Natural killer cell treated with Interleukin-12 subunit alpha and Interleukin-12 subunit beta and Interleukin-15 and Interleukin-18, amount 100 ng/mL, for 72 hours (primary cell): Measurements from ENCODE around the gene COIL. TPM values are rescaled to one million over a fixed set of nuclear protein-coding genes. Genes with fewer than 3 reads are reported as not detected.
A peak's percentile ranks its signal among the peaks of the same experiment; 100 is the strongest.

Experiments used
- ATAC-seq, 2 donors: fragments of 150-1000 bp; cut with Tn5 transposase in 1 of 2; sonication (Bioruptor Pico), chemical (Tn5 transposase) in 1 of 2; 2 replicates each; pipeline ENCODE4 v1.10.0; 2021
- DNase-seq: peaks from one replicate; pipeline ENCODE4 v3.0.0; 2022; ENCODE audit warnings: low spot score
- H3K27ac Mint-ChIP-seq, 2 donors: 1 replicate in 1 of 2; 2 replicates in 1 of 2; pipeline ENCODE4 v1.8.0; 2022; ENCODE audit warnings: mixed read lengths in 2 of 2, mild to moderate bottlenecking in 1 of 2, moderate library complexity in 1 of 2
- H3K27me3 Mint-ChIP-seq, 2 donors: 1 replicate in 1 of 2; 2 replicates in 1 of 2; pipeline ENCODE4 v1.8.0; 2022; ENCODE audit warnings: mixed read lengths in 2 of 2
- H3K36me3 Mint-ChIP-seq: one replicate; pipeline ENCODE4 v1.8.0; 2022; ENCODE audit warnings: mixed read lengths
- H3K4me1 Mint-ChIP-seq, 2 donors: 1 replicate in 1 of 2; 2 replicates in 1 of 2; pipeline ENCODE4 v1.8.0; 2022; ENCODE audit warnings: low read depth in 2 of 2, mixed read lengths in 2 of 2, mild to moderate bottlenecking in 1 of 2
- H3K4me3 Mint-ChIP-seq: one replicate; pipeline ENCODE4 v1.8.0; 2022; ENCODE audit warnings: mixed read lengths
- H3K9me3 Mint-ChIP-seq: 2 replicates; pipeline ENCODE4 v1.8.0; 2022; ENCODE audit warnings: mixed read lengths
- total RNA-seq, 2 donors: library from RNA; stranded (reverse); gene quantifications; one replicate each; pipeline ENCODE4 v1.2.3, GENCODE V29; 2022

COIL gene
- total RNA-seq, 2 donors from 2014 or later, result 18.5 to 18.9 TPM

DNA sequence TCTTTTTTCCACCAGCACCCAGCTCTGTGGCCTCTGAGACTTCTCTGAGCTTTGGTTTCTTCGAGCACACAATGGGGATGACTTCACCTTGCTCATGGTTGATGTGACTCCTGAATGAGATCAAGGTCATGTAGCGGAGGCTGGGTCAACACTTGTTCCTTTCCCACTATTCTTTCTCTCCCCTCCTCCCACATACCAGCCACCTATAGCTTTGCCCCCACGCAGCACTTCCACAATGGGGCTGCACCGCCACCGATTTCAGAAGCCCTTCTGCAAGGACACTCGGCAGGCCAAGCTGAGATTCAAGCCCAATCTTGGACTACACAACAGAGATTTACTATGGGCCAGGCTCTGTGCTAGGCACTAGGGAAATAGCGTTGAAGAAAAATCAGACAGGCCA is 61.4 kb downstream of the COIL start:
- no peak for DNase-seq
- Mint-ChIP-seq H3K27ac (no peak overlapping the region), H3K4me3 (no peak overlapping the region), H3K9me3 (no peaks in the 10 kb centered on the region), H3K36me3 (peaks cover 24% of the 10 kb centered on the region), H3K27me3 (no peaks in the 10 kb centered on the region), H3K4me1 (peaks cover 12 to 18% of the 10 kb centered on the region in 2 donors)
- ATAC-seq, result no peak

DNA sequence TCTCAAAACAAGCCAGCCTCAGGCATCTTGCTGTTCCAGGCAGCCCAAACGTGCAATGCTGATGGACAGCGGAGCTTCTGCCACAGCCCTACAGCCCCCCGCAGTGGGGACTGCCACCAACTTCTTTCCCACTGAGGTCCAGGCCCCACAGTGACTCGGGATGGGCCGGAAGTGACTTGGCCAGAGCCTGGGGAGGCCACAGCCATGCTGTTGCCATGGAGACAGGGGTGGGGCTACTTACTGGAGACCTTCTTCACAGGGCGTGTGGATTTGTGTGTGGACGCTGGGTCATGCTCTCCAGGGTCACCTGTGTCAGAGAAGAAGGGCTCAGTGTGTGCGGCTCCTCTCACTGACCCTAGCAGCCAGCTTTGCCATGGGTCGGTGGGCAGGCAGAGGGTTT is 62.0 kb downstream of the COIL start:
- ATAC-seq (no peak), DNase-seq (no peak)
- H3K36me3 Mint-ChIP-seq, result peaks cover 22% of the 10 kb centered on the region
- H3K9me3 Mint-ChIP-seq, result no peaks in the 10 kb centered on the region
- no peaks in the 10 kb centered on the region for H3K27me3 Mint-ChIP-seq
- no peak overlapping the region for H3K4me3 Mint-ChIP-seq
- H3K4me1 Mint-ChIP-seq, result peaks cover 7 to 14% of the 10 kb centered on the region in 2 donors
- H3K27ac Mint-ChIP-seq, result peak overlapping the region in 1 of 2 donors; percentile 49

GRCh38 chr17:56897646-56898424 is 63.0 kb downstream of the COIL start:
- H3K27ac Mint-ChIP-seq, result peak overlapping the region; percentile 24 to 49
- peaks cover 21% of the 10 kb centered on the region for H3K36me3 Mint-ChIP-seq

DNA sequence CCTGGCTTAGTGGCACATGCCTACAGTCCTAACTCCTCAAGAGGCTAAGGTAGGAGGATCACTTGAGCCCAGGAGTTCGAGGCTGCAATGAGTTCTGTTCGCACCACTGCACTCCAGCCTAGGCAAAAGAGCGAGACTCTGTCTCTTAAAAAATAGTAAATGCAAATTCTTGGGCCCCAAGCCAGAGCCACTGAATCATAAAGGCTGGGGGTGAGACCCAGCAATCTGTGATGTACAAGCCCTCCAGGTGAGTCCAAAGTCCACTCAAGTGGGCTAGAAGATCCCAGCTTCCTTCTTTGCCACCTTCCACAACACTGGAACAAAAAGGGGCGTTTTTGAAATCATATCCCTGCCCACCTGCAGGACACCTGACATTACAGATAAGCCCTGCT is 63.9 kb downstream of the COIL start:
- no peaks in the 10 kb centered on the region for H3K9me3 Mint-ChIP-seq
- no peak for DNase-seq
- ATAC-seq, result no peak
- no peak overlapping the region for H3K27ac Mint-ChIP-seq
- no peak overlapping the region for H3K4me3 Mint-ChIP-seq
- peaks cover 30% of the 10 kb centered on the region for H3K36me3 Mint-ChIP-seq
- no peaks in the 10 kb centered on the region for H3K27me3 Mint-ChIP-seq
- H3K4me1 Mint-ChIP-seq, result peaks cover 15 to 22% of the 10 kb centered on the region in 2 donors

More at GRCh38 chr17:56897646-56898424, 63.0 kb downstream of the COIL start:
- H3K27me3 Mint-ChIP-seq, result no peaks in the 10 kb centered on the region
- ATAC-seq, result no peak
- DNase-seq, result no peak
- peaks cover 7 to 15% of the 10 kb centered on the region in 2 donors for H3K4me1 Mint-ChIP-seq
- no peak overlapping the region for H3K4me3 Mint-ChIP-seq
- no peaks in the 10 kb centered on the region for H3K9me3 Mint-ChIP-seq

DNA sequence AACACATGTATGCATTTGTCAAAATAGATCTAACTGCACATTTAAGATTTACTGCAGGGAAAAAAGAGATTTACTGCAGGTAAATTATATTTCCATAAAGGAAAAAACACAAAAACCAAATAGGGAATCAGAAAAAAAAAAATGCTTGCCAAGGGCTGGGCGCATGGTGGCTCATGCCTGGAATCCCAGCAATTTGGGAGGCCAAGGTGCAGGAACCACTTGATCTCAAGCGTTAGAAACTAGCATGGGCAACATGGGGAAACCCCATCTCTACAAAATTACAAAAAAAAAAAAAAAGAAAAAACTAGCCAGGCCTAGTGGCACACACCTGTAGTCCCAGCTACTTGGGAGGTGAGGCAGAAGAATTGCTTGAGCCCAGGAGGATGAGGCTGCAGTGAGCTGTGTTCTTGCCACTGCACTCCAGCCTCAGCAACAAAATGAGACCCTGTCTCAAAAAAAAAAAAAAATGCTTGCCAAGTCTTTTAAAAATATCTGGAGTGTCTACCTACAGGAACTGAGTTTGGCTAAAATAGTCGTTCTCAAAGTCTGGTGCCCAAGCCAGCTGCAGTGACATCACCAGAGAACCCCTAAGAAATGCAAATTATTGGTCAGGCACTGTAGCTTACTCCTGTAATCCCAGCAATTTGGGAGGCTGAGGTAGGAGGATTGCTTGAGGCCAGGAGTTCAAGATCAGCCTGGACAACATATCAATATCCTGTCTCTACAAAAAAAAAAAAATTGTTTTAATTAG is 64.5 kb downstream of the COIL start:
- H3K27ac Mint-ChIP-seq, result no peak overlapping the region

GRCh38 chr17:56894859-56895455 is 65.9 kb downstream of the COIL start:
- Mint-ChIP-seq H3K4me1 (peaks cover 9 to 18% of the 10 kb centered on the region in 2 donors), H3K27me3 (no peaks in the 10 kb centered on the region), H3K27ac (no peak overlapping the region), H3K4me3 (no peak overlapping the region), H3K36me3 (peaks cover 21% of the 10 kb centered on the region), H3K9me3 (no peaks in the 10 kb centered on the region)
- DNase-seq (no peak), ATAC-seq (no peak)

More for the DNA sequence above, 64.5 kb downstream of the COIL start:
- H3K9me3 Mint-ChIP-seq, result no peaks in the 10 kb centered on the region
- ATAC-seq (no peak), DNase-seq (no peak)
- H3K27me3 Mint-ChIP-seq, result no peaks in the 10 kb centered on the region
- peaks cover 30% of the 10 kb centered on the region for H3K36me3 Mint-ChIP-seq
- H3K4me3 Mint-ChIP-seq, result no peak overlapping the region
- peaks cover 15 to 22% of the 10 kb centered on the region in 2 donors for H3K4me1 Mint-ChIP-seq

DNA sequence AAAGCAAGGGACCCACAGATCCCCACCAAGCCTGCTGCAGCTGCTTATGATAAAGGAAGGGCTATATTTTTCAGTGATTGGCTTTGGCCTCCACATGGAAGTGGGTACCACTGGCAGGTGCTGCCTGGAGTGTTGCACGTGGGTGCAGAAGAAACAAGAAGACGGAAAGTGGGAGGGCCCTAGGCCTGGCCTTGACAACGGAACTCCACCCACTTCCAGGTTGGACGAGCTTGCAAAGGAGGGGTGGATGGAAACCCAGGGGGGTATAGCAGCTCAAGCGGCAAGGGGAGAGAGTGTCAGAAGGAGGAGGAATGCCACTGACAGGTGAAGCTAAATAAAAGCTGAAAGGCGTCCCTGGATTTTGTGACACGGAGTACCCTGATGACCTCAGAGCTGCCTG is 67.3 kb downstream of the COIL start:
- Mint-ChIP-seq H3K27me3 (no peaks in the 10 kb centered on the region), H3K36me3 (peaks cover 21% of the 10 kb centered on the region), H3K4me1 (peaks cover 9 to 13% of the 10 kb centered on the region in 2 donors), H3K27ac (no peak overlapping the region), H3K9me3 (no peaks in the 10 kb centered on the region), H3K4me3 (no peak overlapping the region)
- ATAC-seq (no peak), DNase-seq (no peak)

DNA sequence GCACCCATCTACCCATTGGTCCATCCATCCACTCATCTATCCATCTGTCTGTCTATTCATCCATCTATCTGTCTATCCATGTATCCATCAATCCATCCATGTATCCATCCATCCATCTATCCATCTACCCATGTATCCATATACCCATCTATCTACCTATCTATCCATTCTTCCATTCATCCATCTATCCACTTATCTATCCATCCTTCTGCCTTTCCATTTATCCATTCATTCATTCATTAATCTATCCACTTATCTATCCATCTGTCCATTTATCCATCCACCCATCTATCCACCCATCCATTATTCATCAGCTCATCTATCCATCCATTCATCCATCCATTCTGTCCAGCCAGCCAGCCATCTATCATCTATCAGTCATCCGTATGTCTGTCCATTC is 68.5 kb downstream of the COIL start:
- H3K4me1 Mint-ChIP-seq, result peaks cover 8 to 9% of the 10 kb centered on the region in 2 donors
- ATAC-seq (no peak), DNase-seq (no peak)
- no peaks in the 10 kb centered on the region for H3K27me3 Mint-ChIP-seq
- H3K9me3 Mint-ChIP-seq, result no peaks in the 10 kb centered on the region
- no peak overlapping the region for H3K27ac Mint-ChIP-seq
- no peak overlapping the region for H3K4me3 Mint-ChIP-seq
- peaks cover 25% of the 10 kb centered on the region for H3K36me3 Mint-ChIP-seq

- Mint-ChIP-seq H3K27ac (no peak overlapping the region), H3K9me3 (no peaks in the 10 kb centered on the region), H3K27me3 (no peaks in the 10 kb centered on the region), H3K36me3 (peaks cover 30% of the 10 kb centered on the region), H3K4me3 (no peak overlapping the region), H3K4me1 (peaks cover 8 to 9% of the 10 kb centered on the region in 2 donors)
- ATAC-seq, result peak; percentile 55 to 56
- DNase-seq, result peak; percentile 69
Measured at GRCh38 chr17:56891751-56892150, 69.1 kb downstream of the COIL start.

GRCh38 chr17:56890906-56891674 is 69.8 kb downstream of the COIL start:
- no peaks in the 10 kb centered on the region for H3K27me3 Mint-ChIP-seq
- H3K9me3 Mint-ChIP-seq, result no peaks in the 10 kb centered on the region
- peaks cover 30% of the 10 kb centered on the region for H3K36me3 Mint-ChIP-seq
- peaks cover 9 to 11% of the 10 kb centered on the region in 2 donors for H3K4me1 Mint-ChIP-seq
- no peak overlapping the region for H3K27ac Mint-ChIP-seq
- DNase-seq (no peak), ATAC-seq (no peak)
- no peak overlapping the region for H3K4me3 Mint-ChIP-seq

GRCh38 chr17:56890390-56890789 is 70.5 kb downstream of the COIL start:
- DNase-seq, result no peak
- ATAC-seq, result no peak
- Mint-ChIP-seq H3K4me3 (no peak overlapping the region), H3K36me3 (peaks cover 30% of the 10 kb centered on the region), H3K27ac (no peak overlapping the region), H3K9me3 (no peaks in the 10 kb centered on the region), H3K27me3 (no peaks in the 10 kb centered on the region), H3K4me1 (peaks cover 9 to 11% of the 10 kb centered on the region in 2 donors)
